GM23338 (cell line): ENCODE data around the gene TFAP2E. TPM values are rescaled to one million over a fixed set of nuclear protein-coding genes. Genes with fewer than 3 reads are reported as not detected.

Experiments used
- ATAC-seq: fragments of 200-7000 bp; cut with Tn5 transposase; 3 replicates; pipeline ENCODE4 v1.9.1; 2020
- DNase-seq: peaks from one replicate; pipeline ENCODE4 v3.0.0-alpha.2; 2015; ENCODE audit warnings: low spot score
- H2AFZ ChIP-seq: fragments of 200-600 bp; sonication (generic); 2 replicates; pipeline ENCODE4 v1.8.0; 2016; ENCODE audit warnings: antibody characterized with exemption, mild to moderate bottlenecking, moderate library complexity
- H3F3A ChIP-seq: fragments of 200-600 bp; sonication (generic); replicated peaks from 2 replicates; pipeline ENCODE4 v1.8.0; 2017; ENCODE audit warnings: antibody characterized with exemption, mixed run types, low read depth
- H3K27ac ChIP-seq: fragments of 200-600 bp; sonication (generic); 2 replicates; pipeline ENCODE4 v1.6.1; 2016; ENCODE audit warnings: low read depth
- H3K27me3 ChIP-seq: fragments of 200-600 bp; sonication (generic); 2 replicates; pipeline ENCODE4 v1.8.0; 2016; ENCODE audit warnings: mild to moderate bottlenecking, mixed run types, moderate library complexity; ENCODE audit not compliant: insufficient read depth
- H3K36me3 ChIP-seq: fragments of 200-600 bp; sonication (generic); 2 replicates; pipeline ENCODE4 v1.8.0; 2016; ENCODE audit warnings: mild to moderate bottlenecking; ENCODE audit not compliant: insufficient read depth
- H3K4me1 ChIP-seq: fragments of 200-600 bp; sonication (generic); 2 replicates; pipeline ENCODE4 v1.8.0; 2016; ENCODE audit warnings: mild to moderate bottlenecking, moderate library complexity; ENCODE audit not compliant: insufficient read depth
- H3K4me2 ChIP-seq: fragments of 200-600 bp; sonication (generic); 2 replicates; pipeline ENCODE4 v1.7.1; 2017; ENCODE audit warnings: mixed run types
- H3K4me3 ChIP-seq: fragments of 200-600 bp; sonication (generic); 2 replicates; pipeline ENCODE4 v1.6.1; 2016; ENCODE audit warnings: mixed run types
- H3K79me2 ChIP-seq: fragments of 200-600 bp; sonication (generic); replicated peaks from 2 replicates; pipeline ENCODE4 v1.8.0; 2017; ENCODE audit warnings: mild to moderate bottlenecking; ENCODE audit not compliant: insufficient read depth
- H3K9me2 ChIP-seq: fragments of 200-600 bp; sonication (generic); 2 replicates; pipeline ENCODE4 v1.8.0; 2017; ENCODE audit not compliant: insufficient read depth
- H4K20me1 ChIP-seq: fragments of 200-600 bp; sonication (generic); replicated peaks from 2 replicates; pipeline ENCODE4 v1.8.0; 2017; ENCODE audit warnings: mild to moderate bottlenecking; ENCODE audit not compliant: insufficient read depth
- H3K27ac Mint-ChIP-seq: 2 replicates; pipeline ENCODE4 v1.8.0; 2020; ENCODE audit warnings: inconsistent platforms, mild to moderate bottlenecking, moderate library complexity, mixed read lengths
- H3K27me3 Mint-ChIP-seq: 3 replicates; pipeline ENCODE4 v1.8.0; 2022; ENCODE audit warnings: low read depth, mild to moderate bottlenecking, moderate library complexity, mixed read lengths, inconsistent platforms; ENCODE audit not compliant: insufficient read depth, poor library complexity
- H3K36me3 Mint-ChIP-seq: 3 replicates; pipeline ENCODE4 v1.8.0; 2021; ENCODE audit warnings: low read depth, mild to moderate bottlenecking, inconsistent platforms, moderate library complexity, mixed read lengths
- H3K4me1 Mint-ChIP-seq: 3 replicates; pipeline ENCODE4 v1.8.0; 2020; ENCODE audit warnings: mild to moderate bottlenecking, inconsistent platforms, mixed read lengths
- H3K4me3 Mint-ChIP-seq: 3 replicates; pipeline ENCODE4 v1.8.0; 2021; ENCODE audit warnings: moderate library complexity, mild to moderate bottlenecking, inconsistent platforms, mixed read lengths
- H3K9me3 Mint-ChIP-seq: 3 replicates; pipeline ENCODE4 v1.8.0; 2020; ENCODE audit warnings: moderate library complexity, mild to moderate bottlenecking, inconsistent platforms, mixed read lengths
- ETS1 ChIP-seq: IDR thresholded peaks from 2 replicates; pipeline ENCODE4 v1.6.1; 2016; ENCODE audit warnings: antibody characterized with exemption
- EZH2 ChIP-seq: fragments of 200-600 bp; sonication (generic); IDR thresholded peaks from one replicate; pipeline ENCODE4 v1.8.0; 2017; ENCODE audit warnings: antibody characterized with exemption, mild to moderate bottlenecking, low read depth; ENCODE audit not compliant: unreplicated experiment
- JUNB ChIP-seq: IDR thresholded peaks from one replicate; pipeline ENCODE4 v1.6.1; 2016; ENCODE audit warnings: antibody characterized with exemption; ENCODE audit not compliant: unreplicated experiment
- NANOG ChIP-seq: IDR thresholded peaks from 2 replicates; pipeline ENCODE4 v1.6.1; 2016; ENCODE audit warnings: antibody characterized with exemption, borderline replicate concordance
- POLR2AphosphoS5 ChIP-seq: IDR thresholded peaks from 2 replicates; pipeline ENCODE4 v1.6.1; 2016; ENCODE audit warnings: antibody characterized with exemption, low read depth
- ZNF331 ChIP-seq: fragments of 250-450 bp; sonication (Bioruptor Pico); IDR thresholded peaks from 2 replicates; pipeline ENCODE4 v1.5.0; 2020; ENCODE audit warnings: low read depth, mild to moderate bottlenecking, moderate library complexity
- polyA plus RNA-seq: library from polyadenylated mRNA; unstranded; fragments of >200 nt; fragmentation: Nextera tagmentation; extraction: Ambion mirVana; gene quantifications from 2 replicates; pipeline ENCODE4 v1.2.1, GENCODE V29; 2016
- total RNA-seq: library from RNA; depleted of rRNA; stranded (reverse); fragments of >200 nt; shearing (Covaris generic); gene quantifications from 2 replicates; pipeline ENCODE4 v1.2.3, GENCODE V29; 2014
- TF ChIP-seq, protein P1 (sequence below), 2 experiments: fragments of 200-600 bp in 1 of 2; sonication (generic) in 1 of 2; conservative IDR thresholded peaks; 2 replicates each; pipeline versions ENCODE4 v1.5.1 to v1.6.1; 2016 to 2017; ENCODE audit warnings: antibody characterized with exemption in 2 of 2, low read depth in 2 of 2, mild to moderate bottlenecking in 2 of 2, moderate library complexity in 1 of 2
- TF ChIP-seq, protein P2 (sequence below): fragments of 250-450 bp; sonication (Bioruptor Pico); IDR thresholded peaks from 2 replicates; pipeline ENCODE4 v1.5.0; 2020; ENCODE audit warnings: mild to moderate bottlenecking, moderate library complexity

The TFAP2E gene
- total and polyA plus RNA-seq, 2 experiments from 2014 or later = 0.34 to 1.4 TPM

GRCh38 chr1:35576061-35576765, 3.1 kb downstream of the TFAP2E start:
- Histone ChIP-seq H3K79me2 (no peaks in the 10 kb centered on the region), H3K36me3 (no peaks in the 10 kb centered on the region; the same call in 1 of the 2 replicates), H3K4me1 (peaks cover 38% of the 10 kb centered on the region), H3K4me2 (peak overlapping the region; percentile 99), H3K4me3 (peak overlapping the region; percentile 84), H3K27me3 (peaks cover 89% of the 10 kb centered on the region), H3F3A (peaks cover 27% of the 10 kb centered on the region), H4K20me1 (0 out of 2 replicates have a peak, but pooled peaks cover 2% of the 10 kb centered on the region), H2AFZ (peak overlapping the region; percentile 98), H3K27ac (no peak overlapping the region), H3K9me2 (no peaks in the 10 kb centered on the region)
- Mint-ChIP-seq H3K27ac (no peak overlapping the region), H3K36me3 (no peaks in the 10 kb centered on the region; the same call in 2 of the 3 replicates), H3K9me3 (no peaks in the 10 kb centered on the region), H3K27me3 (peaks cover 86% of the 10 kb centered on the region), H3K4me1 (peaks cover 32% of the 10 kb centered on the region), H3K4me3 (peak overlapping the region; percentile 79)
- DNase-seq (peak; percentile 47), ATAC-seq (no peak)
- TF ChIP-seq POLR2AphosphoS5 = no peak
- TF ChIP-seq, protein P1, sequence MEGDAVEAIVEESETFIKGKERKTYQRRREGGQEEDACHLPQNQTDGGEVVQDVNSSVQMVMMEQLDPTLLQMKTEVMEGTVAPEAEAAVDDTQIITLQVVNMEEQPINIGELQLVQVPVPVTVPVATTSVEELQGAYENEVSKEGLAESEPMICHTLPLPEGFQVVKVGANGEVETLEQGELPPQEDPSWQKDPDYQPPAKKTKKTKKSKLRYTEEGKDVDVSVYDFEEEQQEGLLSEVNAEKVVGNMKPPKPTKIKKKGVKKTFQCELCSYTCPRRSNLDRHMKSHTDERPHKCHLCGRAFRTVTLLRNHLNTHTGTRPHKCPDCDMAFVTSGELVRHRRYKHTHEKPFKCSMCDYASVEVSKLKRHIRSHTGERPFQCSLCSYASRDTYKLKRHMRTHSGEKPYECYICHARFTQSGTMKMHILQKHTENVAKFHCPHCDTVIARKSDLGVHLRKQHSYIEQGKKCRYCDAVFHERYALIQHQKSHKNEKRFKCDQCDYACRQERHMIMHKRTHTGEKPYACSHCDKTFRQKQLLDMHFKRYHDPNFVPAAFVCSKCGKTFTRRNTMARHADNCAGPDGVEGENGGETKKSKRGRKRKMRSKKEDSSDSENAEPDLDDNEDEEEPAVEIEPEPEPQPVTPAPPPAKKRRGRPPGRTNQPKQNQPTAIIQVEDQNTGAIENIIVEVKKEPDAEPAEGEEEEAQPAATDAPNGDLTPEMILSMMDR (conservative IDR thresholded peaks at IDR 0.05; ENCODE audit: low read depth in 2 of 2) = no peak
- 0 out of 2 replicates have a peak, but pooled peaks have one; percentile 23 for TF ChIP-seq ETS1
- peak; percentile 64 for TF ChIP-seq EZH2
- no peak for TF ChIP-seq NANOG
- no peak for TF ChIP-seq ZNF331
- TF ChIP-seq, protein P2, sequence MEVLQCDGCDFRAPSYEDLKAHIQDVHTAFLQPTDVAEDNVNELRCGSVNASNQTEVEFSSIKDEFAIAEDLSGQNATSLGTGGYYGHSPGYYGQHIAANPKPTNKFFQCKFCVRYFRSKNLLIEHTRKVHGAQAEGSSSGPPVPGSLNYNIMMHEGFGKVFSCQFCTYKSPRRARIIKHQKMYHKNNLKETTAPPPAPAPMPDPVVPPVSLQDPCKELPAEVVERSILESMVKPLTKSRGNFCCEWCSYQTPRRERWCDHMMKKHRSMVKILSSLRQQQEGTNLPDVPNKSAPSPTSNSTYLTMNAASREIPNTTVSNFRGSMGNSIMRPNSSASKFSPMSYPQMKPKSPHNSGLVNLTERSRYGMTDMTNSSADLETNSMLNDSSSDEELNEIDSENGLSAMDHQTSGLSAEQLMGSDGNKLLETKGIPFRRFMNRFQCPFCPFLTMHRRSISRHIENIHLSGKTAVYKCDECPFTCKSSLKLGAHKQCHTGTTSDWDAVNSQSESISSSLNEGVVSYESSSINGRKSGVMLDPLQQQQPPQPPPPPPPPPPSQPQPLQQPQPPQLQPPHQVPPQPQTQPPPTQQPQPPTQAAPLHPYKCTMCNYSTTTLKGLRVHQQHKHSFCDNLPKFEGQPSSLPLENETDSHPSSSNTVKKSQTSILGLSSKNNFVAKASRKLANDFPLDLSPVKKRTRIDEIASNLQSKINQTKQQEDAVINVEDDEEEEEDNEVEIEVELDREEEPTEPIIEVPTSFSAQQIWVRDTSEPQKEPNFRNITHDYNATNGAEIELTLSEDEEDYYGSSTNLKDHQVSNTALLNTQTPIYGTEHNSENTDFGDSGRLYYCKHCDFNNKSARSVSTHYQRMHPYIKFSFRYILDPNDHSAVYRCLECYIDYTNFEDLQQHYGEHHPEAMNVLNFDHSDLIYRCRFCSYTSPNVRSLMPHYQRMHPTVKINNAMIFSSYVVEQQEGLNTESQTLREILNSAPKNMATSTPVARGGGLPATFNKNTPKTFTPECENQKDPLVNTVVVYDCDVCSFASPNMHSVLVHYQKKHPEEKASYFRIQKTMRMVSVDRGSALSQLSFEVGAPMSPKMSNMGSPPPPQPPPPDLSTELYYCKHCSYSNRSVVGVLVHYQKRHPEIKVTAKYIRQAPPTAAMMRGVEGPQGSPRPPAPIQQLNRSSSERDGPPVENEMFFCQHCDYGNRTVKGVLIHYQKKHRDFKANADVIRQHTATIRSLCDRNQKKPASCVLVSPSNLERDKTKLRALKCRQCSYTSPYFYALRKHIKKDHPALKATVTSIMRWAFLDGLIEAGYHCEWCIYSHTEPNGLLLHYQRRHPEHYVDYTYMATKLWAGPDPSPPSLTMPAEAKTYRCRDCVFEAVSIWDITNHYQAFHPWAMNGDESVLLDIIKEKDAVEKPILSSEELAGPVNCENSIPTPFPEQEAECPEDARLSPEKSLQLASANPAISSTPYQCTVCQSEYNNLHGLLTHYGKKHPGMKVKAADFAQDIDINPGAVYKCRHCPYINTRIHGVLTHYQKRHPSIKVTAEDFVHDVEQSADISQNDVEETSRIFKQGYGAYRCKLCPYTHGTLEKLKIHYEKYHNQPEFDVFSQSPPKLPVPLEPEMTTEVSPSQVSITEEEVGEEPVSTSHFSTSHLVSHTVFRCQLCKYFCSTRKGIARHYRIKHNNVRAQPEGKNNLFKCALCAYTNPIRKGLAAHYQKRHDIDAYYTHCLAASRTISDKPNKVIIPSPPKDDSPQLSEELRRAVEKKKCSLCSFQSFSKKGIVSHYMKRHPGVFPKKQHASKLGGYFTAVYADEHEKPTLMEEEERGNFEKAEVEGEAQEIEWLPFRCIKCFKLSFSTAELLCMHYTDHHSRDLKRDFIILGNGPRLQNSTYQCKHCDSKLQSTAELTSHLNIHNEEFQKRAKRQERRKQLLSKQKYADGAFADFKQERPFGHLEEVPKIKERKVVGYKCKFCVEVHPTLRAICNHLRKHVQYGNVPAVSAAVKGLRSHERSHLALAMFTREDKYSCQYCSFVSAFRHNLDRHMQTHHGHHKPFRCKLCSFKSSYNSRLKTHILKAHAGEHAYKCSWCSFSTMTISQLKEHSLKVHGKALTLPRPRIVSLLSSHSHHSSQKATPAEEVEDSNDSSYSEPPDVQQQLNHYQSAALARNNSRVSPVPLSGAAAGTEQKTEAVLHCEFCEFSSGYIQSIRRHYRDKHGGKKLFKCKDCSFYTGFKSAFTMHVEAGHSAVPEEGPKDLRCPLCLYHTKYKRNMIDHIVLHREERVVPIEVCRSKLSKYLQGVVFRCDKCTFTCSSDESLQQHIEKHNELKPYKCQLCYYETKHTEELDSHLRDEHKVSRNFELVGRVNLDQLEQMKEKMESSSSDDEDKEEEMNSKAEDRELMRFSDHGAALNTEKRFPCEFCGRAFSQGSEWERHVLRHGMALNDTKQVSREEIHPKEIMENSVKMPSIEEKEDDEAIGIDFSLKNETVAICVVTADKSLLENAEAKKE (CRISPR knock-in tag) = no peak
- TF ChIP-seq JUNB = no peak
